ENCODE results near the gene MAIP1.
A peak's percentile ranks its signal among the peaks of the same experiment; 100 is the strongest.

MAIP1 gene

GRCh38 chr2:199950396-199950795 lies 5.0 kb upstream of the MAIP1 start:
- DNase-seq: no peak

GRCh38 chr2:199951023-199951422 lies 4.4 kb upstream of the MAIP1 start:
- no peak for DNase-seq

GRCh38 chr2:199955007-199955338 lies 409 bp upstream of the MAIP1 start:
- peak; percentile 86 for DNase-seq

DNA sequence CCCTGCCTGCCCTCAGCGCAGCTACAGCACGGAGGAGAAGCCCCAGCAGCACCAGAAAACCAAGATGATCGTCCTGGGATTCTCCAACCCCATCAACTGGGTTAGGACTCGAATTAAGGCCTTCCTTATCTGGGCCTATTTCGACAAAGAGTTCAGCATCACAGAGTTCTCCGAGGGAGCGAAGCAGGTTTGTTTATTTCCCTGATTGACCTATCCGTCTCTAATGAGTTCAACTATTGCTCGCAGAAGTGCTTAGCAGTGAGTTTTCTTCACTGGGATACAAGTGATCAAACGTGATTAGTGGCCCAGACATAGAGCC lies 639 bp downstream of the MAIP1 start:
- peak; percentile 58 for DNase-seq

DNA sequence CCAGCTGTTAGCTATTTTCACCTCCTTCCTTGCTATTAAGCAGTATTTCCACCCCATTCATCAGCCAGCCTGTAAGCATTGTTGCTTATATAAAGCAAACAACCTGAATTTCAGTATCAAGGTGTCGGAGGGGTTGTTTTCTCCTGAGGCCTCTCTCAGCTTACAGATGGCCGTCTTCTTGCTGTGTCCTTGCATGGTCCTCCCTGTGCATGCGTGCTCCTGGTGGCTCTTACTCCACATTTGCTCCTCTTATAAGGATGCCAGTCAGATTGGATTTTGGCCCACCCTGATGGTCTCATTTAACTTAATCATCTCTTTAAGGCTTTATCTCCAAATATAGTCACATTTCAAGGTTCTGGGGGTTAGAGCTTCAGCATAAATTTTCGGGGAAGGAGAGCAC lies 2.6 kb downstream of the MAIP1 start:
- no peak for DNase-seq

DNA sequence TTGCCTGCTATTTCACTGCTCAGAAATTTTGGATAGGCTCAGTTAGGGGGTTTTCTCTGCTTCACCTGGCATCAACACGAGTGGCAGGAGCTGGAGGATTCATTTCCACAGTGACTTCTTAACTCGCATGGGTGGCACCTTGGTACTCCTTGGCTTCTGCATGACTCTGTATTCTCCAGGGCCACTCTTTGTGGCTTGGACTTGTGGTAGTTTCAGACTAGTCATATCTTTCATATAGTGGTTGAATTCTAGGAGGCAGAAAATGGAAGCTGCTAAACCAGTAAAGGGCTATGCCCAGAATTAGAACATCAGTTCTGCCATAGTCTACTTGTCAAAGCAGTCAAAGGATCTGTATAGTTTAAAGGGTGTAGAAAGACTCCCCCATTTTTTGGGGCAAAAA lies 6.8 kb downstream of the MAIP1 start:
- DNase-seq: no peak

- no peak for DNase-seq
Observed at GRCh38 chr2:199966405-199966804, 11.0 kb downstream of the MAIP1 start.

DNA sequence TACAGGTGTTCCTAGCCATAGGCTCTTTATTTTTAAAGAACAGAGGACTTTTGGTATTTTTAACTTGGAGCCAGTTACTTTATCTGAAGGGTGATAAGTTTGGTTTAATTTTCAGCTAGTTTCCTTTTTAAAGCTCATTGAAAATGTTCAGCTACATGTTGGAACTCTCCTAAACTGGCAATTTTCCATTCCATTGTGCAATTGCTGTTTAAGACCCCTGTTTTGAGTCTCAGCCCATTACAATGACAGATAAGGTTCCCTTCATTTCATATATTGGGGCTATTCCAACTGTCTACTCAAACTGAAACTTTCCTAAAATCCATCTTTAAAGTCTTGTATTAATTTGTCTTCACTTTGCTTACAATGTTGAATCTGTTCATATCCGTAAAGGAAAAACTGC lies 11.6 kb downstream of the MAIP1 start:
- DNase-seq: no peak

DNA sequence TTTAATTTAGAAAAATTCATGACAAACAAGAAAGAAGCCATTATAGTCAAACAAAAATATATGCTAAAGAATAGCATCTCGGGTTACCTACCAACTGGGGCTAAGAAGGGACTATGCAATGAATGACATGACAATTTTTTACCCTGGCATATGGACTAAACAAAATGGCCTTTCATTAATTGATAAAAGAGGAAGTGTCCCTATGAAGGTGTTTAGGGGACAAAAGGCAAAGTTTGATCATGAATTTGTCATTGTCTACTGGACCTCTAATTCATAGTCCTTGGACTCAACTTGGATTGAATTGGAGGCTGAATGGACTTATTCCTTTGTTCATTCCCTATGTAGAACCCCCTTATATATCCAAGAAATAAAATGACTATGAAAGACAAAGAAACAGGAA lies 12.7 kb downstream of the MAIP1 start:
- no peak for DNase-seq

DNA sequence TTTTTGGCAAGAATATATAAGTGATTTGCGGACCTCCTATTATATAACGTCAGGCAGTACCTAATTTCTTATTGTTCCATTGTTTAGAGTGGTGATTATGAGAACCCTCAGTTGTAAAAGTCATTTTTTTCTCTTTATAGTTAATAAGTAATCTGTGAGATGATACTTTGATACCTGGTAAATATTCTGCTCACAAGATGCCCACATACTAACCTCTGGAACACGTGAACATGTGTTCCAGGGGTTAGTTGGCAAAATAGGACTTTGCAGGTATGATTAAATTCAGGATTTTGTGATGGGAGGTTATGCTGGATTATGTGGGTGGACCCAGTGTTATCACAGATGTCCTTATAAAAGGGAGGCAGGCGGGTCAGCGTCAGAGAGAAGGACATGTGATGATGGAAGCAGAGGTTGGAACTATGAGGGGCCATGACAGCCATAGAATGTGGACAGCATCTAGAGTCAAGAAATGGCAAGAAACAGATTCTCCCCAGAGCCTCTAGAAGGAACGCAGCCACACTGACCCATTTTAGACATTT lies 16.8 kb downstream of the MAIP1 start:
- no peak for DNase-seq

- peak; percentile 83 for DNase-seq
Observed at GRCh38 chr2:199973703-199974102, 18.3 kb downstream of the MAIP1 start.

DNA sequence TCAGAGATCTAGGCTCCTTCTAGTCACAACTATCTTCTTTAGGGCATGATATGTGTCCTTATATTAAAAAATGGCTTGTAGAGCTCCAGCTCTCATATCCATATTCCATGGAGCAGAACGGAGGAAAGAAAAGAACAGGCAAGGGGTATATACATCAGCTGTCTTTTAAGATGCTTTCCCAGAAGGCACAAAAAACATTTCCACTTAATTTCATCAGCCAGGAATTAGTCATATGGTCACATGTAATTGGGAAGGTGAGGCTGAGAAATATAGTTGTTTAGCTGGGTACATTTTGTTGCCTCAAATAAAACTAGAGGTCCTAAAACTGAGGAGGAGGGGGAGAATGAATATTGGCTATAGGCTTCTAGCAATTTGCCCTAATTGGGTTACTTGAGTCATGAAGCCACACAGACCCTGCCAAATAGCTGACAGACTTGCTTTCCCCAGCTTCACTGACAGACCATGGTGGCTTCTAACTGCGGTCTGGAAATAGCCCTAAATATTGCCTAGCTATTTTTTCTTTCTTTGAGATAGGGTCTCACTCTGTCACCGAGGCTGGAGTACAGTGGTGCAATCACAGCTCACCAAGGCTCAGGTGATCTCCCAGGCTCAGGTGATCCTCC lies 20.0 kb downstream of the MAIP1 start:
- DNase-seq: no peak

GRCh38 chr2:199977984-199978415 lies 22.6 kb downstream of the MAIP1 start:
- no peak for DNase-seq

DNA sequence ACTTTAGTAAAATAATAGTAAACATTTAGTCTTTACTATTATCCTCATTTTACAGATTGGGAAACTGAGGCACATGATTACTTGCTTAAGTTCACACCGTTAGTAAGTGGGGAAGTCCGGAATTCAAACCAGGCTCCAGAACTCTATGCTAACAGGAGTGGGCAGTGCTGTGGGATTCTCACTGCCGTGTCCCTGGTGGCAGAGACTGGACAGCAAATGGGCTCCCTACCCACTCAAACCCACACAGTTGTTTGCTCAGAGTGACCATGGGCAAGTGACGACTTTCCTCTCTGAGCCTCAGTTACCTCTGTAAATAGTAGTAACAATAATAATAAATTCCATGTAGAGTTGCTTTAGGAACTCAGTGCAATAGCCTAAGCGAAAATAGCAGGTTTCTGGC lies 24.0 kb downstream of the MAIP1 start:
- no peak for DNase-seq

- DNase-seq: peak; percentile 81
Observed at GRCh38 chr2:199979832-199980628, 24.6 kb downstream of the MAIP1 start.

DNA sequence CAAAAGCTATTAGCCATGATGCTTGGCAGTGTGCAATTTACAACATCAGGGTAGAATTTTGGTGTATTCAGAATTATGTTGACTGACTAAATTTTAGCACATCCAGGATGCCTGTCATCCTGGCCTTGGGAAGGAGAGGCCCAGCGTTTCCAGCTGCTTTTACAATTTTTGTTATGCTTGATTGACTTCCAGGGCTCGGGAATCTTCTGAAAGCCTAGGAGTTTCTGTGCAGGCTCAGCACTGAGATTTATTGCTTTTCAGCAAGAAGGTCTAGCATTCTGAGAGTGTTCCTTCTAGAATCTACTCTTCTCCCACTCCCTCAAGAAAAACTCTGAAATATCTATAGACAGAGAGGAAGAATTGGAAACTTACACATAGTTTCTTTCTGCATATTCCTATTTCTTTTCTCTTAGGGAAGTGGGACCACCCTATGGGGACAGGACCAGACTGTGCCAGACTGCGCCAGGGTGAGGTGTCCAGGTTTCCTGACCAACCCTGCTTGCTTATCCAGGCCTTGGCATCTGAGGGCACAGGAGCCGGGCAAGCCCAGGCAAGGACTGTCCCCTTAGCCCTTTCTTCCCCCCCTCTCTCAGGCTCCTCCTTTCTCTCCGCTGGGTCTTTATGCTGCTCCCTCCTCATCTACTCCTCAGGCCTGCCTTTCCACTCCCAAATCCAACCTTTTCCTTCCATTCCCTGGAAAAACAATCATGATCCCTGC lies 26.9 kb downstream of the MAIP1 start:
- DNase-seq: no peak

- no peak for DNase-seq
Observed at GRCh38 chr2:199983534-199983933, 28.2 kb downstream of the MAIP1 start.

DNA sequence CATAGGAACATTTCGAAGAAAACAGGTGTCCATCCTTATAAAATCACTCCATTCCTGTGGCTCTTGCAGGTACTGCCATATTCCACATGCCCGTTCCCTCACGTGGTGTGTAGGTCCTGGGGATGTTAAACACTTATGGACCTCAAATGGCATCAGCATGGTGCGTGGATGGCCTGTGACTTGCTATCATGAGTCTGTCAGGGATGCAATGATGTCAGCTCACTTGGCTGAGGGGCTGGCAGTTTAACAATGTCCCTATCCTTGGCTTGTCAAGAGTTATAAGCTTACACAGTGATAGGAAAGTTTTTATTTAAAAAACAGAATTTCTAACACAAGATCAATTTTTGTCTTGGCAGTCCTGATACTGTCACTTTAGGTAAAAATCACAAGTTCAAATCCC lies 28.8 kb downstream of the MAIP1 start:
- DNase-seq: no peak

DNA sequence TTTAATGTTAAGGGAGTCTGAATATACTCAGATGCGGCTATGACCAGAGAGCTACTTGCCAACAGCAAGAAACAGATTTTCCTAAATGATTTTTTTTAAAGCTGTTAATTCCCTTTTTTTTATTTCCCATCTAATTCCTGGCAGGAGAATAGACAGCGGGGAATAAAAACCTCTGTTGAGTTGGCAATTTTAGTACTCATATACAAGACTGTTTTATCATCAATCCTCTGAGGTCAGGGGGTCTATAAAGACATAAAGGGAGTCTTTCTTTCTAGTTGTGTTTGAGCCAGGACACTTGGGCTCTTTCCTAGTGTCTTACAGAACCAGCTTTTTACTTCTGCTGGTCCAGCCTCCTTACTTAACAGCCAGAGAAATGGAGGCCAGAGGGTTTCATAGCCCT lies 29.4 kb downstream of the MAIP1 start:
- no peak for DNase-seq

- DNase-seq: peak; percentile 24
Observed at GRCh38 chr2:199985625-199986207, 30.3 kb downstream of the MAIP1 start.

- no peak for DNase-seq
Observed at GRCh38 chr2:199987586-199987985, 32.2 kb downstream of the MAIP1 start.

GRCh38 chr2:199988151-199988550 lies 32.8 kb downstream of the MAIP1 start:
- no peak for DNase-seq

DNA sequence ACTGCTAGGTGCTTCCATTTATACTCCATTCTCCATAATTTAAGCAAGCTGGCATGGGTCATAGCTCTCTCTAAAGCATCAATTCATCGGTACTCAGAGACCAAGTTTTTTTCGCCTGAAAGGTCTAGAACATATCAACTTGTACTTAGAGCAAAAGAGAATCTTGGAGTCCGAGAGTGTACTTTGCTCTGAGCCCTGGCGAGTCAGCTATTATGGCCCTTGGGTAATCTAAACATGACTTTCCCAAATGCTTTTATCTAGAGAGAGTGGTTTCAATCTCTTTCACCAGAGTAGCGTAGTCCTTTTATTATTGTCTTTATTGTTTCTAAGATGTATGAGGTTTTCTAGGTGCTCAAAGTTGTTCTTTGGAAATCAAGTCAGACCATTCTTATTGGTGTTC lies 34.4 kb downstream of the MAIP1 start:
- DNase-seq: no peak

- no peak for DNase-seq
Observed at GRCh38 chr2:199991691-199992090, 36.3 kb downstream of the MAIP1 start.

Data from NCI-H2227 treated with DMSO at 0.1 percent for 48 hours (cell line).